Gastrocnemius medialis (tissue), 4 donors: ENCODE data around the gene ETV6. TPM values are rescaled to one million over a fixed set of nuclear protein-coding genes. Genes with fewer than 3 reads are reported as not detected.
"Not testable (repeated sequence)": the region's sequence is repeated elsewhere in the genome, so short reads cannot be mapped to it uniquely, and the experiment has no call there.

Source experiments
- ATAC-seq, 2 donors: fragments of 150-250 bp; one replicate each; pipeline ENCODE4 v1.9.1; 2016
- DNase-seq, 2 donors: peaks; one replicate each; pipeline ENCODE4 v3.0.0-alpha.2; 2019
- H3K27ac ChIP-seq, 4 donors: fragments of 200-600 bp; sonication (generic); 1 replicate in 1 of 4; 2 replicates in 3 of 4; pipeline ENCODE4 v1.5.1; 2016 to 2018; ENCODE audit warnings: mild to moderate bottlenecking in 2 of 4, moderate library complexity in 1 of 4
- H3K27me3 ChIP-seq, 3 donors: fragments of 200-600 bp; sonication (generic) in 2 of 3; 1 replicate in 1 of 3; 2 replicates in 2 of 3; pipeline versions ENCODE4 v1.5.1 to v1.6.0; 2016 to 2019; ENCODE audit warnings: mild to moderate bottlenecking in 1 of 3, moderate library complexity in 1 of 3
- H3K36me3 ChIP-seq, 2 donors: fragments of 200-600 bp; sonication (generic) in 1 of 2; one replicate each; pipeline ENCODE4 v1.5.1; 2017 to 2018
- H3K4me1 ChIP-seq, 2 donors: fragments of 200-600 bp; sonication (generic) in 1 of 2; one replicate each; pipeline ENCODE4 v1.5.1; 2016 to 2017; ENCODE audit warnings: mild to moderate bottlenecking in 2 of 2
- H3K4me3 ChIP-seq, 4 donors: fragments of 200-600 bp; sonication (generic) in 3 of 4; 1 replicate in 1 of 4; 2 replicates in 3 of 4; pipeline ENCODE4 v1.5.1; 2016 to 2019; ENCODE audit warnings: mild to moderate bottlenecking in 2 of 4
- H3K9me3 ChIP-seq, 3 donors: fragments of 200-600 bp; sonication (generic) in 2 of 3; 1 replicate in 1 of 3; 2 replicates in 2 of 3; pipeline ENCODE4 v1.5.1; 2016 to 2019
- CTCF ChIP-seq, 5 experiments: fragments of 450-650 bp in 3 of 5; fragments of 200-600 bp in 2 of 5; sonication (generic) in 2 of 5; IDR thresholded peaks in 4 of 5; conservative IDR thresholded peaks in 1 of 5; 1 replicate in 4 of 5; 2 replicates in 1 of 5; pipeline ENCODE4 v1.5.1; 2016 to 2019; ENCODE audit warnings: antibody characterized with exemption in 5 of 5, mild to moderate bottlenecking in 3 of 5, moderate library complexity in 3 of 5
- POLR2A ChIP-seq, 2 donors: fragments of 450-650 bp; IDR thresholded peaks; one replicate each; pipeline ENCODE4 v1.6.1; 2017; ENCODE audit warnings: antibody characterized with exemption in 2 of 2, mild to moderate bottlenecking in 2 of 2, moderate library complexity in 2 of 2
- in situ Hi-C, 4 donors: fragments of 200-750 bp; cut with MboI; loops; one replicate each; pipeline versions ENCODE4 v1.15.0 to v1.8.0; 2017; ENCODE audit warnings: low sequenced_read_pairs in 4 of 4
- intact Hi-C: fragments of 100-400 bp; cut with DNase I; formaldehyde crosslinking; loops from one replicate; pipeline ENCODE4 v1.15.1; 2023; ENCODE audit warnings: low total_unique reads
- total RNA-seq, 4 donors: library from RNA; depleted of rRNA; stranded (reverse); fragments of >200 nt; gene quantifications; one replicate each; pipeline versions ENCODE4 v1.1.0 to v1.2.3, GENCODE V29; 2016

Gene ETV6
- total RNA-seq, 4 donors from 2014 or later, result 2.8 to 5.9 (median 3.3) TPM

- intact Hi-C loops (loop anchor here (1.0 to 5.0 kb wide), 2 partner anchors 269 to 410 kb away; no protein-coding TSS in a partner anchor), in situ Hi-C loops (no loop called here)
- Histone ChIP-seq H3K9me3 (no peaks in the 10 kb centered on the region), H3K4me3 (no peak overlapping the region), H3K36me3 (no peaks in the 10 kb centered on the region), H3K4me1 (no peaks in the 10 kb centered on the region), H3K27ac (no peak overlapping the region), H3K27me3 (no peaks in the 10 kb centered on the region)
- ATAC-seq (no peak), DNase-seq (no peak)
- TF ChIP-seq CTCF (IDR thresholded peaks at IDR 0.05 in 4 of 5, conservative IDR thresholded peaks at IDR 0.05 in 1 of 5) (no peak), POLR2A (IDR thresholded peaks at IDR 0.05) (no peak)
These were observed 26.6 kb upstream of the ETV6 start for GRCh38 chr12:11622876-11623281.

GRCh38 chr12:11623382-11623781, 26.1 kb upstream of the ETV6 start:
- no peaks in the 10 kb centered on the region for H3K4me1 ChIP-seq
- in situ Hi-C loops (no loop called here), intact Hi-C loops (loop anchor here (5.0 kb wide), 1 partner anchor 269 kb away; no protein-coding TSS in a partner anchor)
- TF ChIP-seq CTCF (IDR thresholded peaks at IDR 0.05 in 4 of 5, conservative IDR thresholded peaks at IDR 0.05 in 1 of 5) (no peak), POLR2A (IDR thresholded peaks at IDR 0.05) (no peak)
- DNase-seq (no peak), ATAC-seq (no peak)
- no peak overlapping the region for H3K27ac ChIP-seq
- H3K36me3 ChIP-seq, result no peaks in the 10 kb centered on the region
- no peaks in the 10 kb centered on the region for H3K9me3 ChIP-seq
- H3K4me3 ChIP-seq, result no peak overlapping the region
- no peaks in the 10 kb centered on the region for H3K27me3 ChIP-seq

- intact Hi-C loops, result loop anchor here (5.0 kb wide), 1 partner anchor 268 kb away; no protein-coding TSS in a partner anchor
- DNase-seq (no peak), ATAC-seq (no peak)
- no peaks in the 10 kb centered on the region for H3K9me3 ChIP-seq
- no peaks in the 10 kb centered on the region for H3K4me1 ChIP-seq
- in situ Hi-C loops, result no loop called here
- TF ChIP-seq POLR2A (IDR thresholded peaks at IDR 0.05) (no peak), CTCF (IDR thresholded peaks at IDR 0.05 in 4 of 5, conservative IDR thresholded peaks at IDR 0.05 in 1 of 5) (no peak)
- H3K27ac ChIP-seq, result no peak overlapping the region
- H3K27me3 ChIP-seq, result no peaks in the 10 kb centered on the region
- no peaks in the 10 kb centered on the region for H3K36me3 ChIP-seq
- H3K4me3 ChIP-seq, result no peak overlapping the region
These were observed 25.4 kb upstream of the ETV6 start for GRCh38 chr12:11624116-11624515.

GRCh38 chr12:11627709-11628108, 21.8 kb upstream of the ETV6 start:
- in situ Hi-C loops, ATAC-seq, H3K4me3 ChIP-seq, H3K9me3 ChIP-seq, H3K36me3 ChIP-seq, H3K27ac ChIP-seq, DNase-seq, H3K27me3 ChIP-seq, H3K4me1 ChIP-seq, intact Hi-C loops: not testable (repeated sequence)

GRCh38 chr12:11628353-11628752, 21.1 kb upstream of the ETV6 start:
- intact Hi-C loops (no loop called here), in situ Hi-C loops (no loop called here)
- H3K27ac ChIP-seq, result no peak overlapping the region
- TF ChIP-seq POLR2A (IDR thresholded peaks at IDR 0.05), result no peak
- no peak for TF ChIP-seq CTCF (IDR thresholded peaks at IDR 0.05 in 4 of 5, conservative IDR thresholded peaks at IDR 0.05 in 1 of 5)
- no peaks in the 10 kb centered on the region for H3K9me3 ChIP-seq
- DNase-seq, result no peak
- no peak overlapping the region for H3K4me3 ChIP-seq
- H3K4me1 ChIP-seq, result no peaks in the 10 kb centered on the region
- no peaks in the 10 kb centered on the region for H3K36me3 ChIP-seq
- no peak for ATAC-seq
- no peaks in the 10 kb centered on the region for H3K27me3 ChIP-seq
